Mesenchymal stem cell (in vitro differentiated cells and primary cell): Measurements from ENCODE around the gene RTP1.

Experiments used
- DNase-seq: peaks from one replicate; pipeline ENCODE4 v3.0.0-alpha.2; 2013
- H2AFZ ChIP-seq: one replicate; pipeline ENCODE4 v1.6.1; 2013; ENCODE audit warnings: low read depth, mild to moderate bottlenecking, control low read depth, inconsistent platforms, low read length, moderate library complexity
- H2AK5ac ChIP-seq: 2 replicates; pipeline ENCODE4 v1.6.1; 2013; ENCODE audit warnings: low read length, moderate library complexity, mild to moderate bottlenecking, inconsistent platforms; ENCODE audit not compliant: severe bottlenecking
- H2BK120ac ChIP-seq: one replicate; pipeline ENCODE4 v1.6.1; 2013; ENCODE audit warnings: low read depth, mild to moderate bottlenecking, inconsistent platforms, low read length, moderate library complexity
- H2BK12ac ChIP-seq, 2 experiments: one replicate each; pipeline ENCODE4 v1.6.1; 2013; ENCODE audit warnings: inconsistent platforms in 2 of 2, low read length in 2 of 2, mild to moderate bottlenecking in 2 of 2, moderate library complexity in 2 of 2, control low read depth in 1 of 2
- H2BK15ac ChIP-seq: one replicate; pipeline ENCODE4 v1.6.1; 2013; ENCODE audit warnings: mild to moderate bottlenecking, low read depth, inconsistent platforms; ENCODE audit not compliant: poor library complexity, severe bottlenecking
- H2BK5ac ChIP-seq: 2 replicates; pipeline ENCODE4 v1.6.1; 2013; ENCODE audit warnings: low read depth, mild to moderate bottlenecking, low read length, control low read depth, inconsistent platforms; ENCODE audit not compliant: poor library complexity, severe bottlenecking
- H3K14ac ChIP-seq, 2 experiments: one replicate each; pipeline ENCODE4 v1.6.1; 2013; ENCODE audit warnings: inconsistent platforms in 2 of 2, low read length in 2 of 2, control low read depth in 1 of 2, mild to moderate bottlenecking in 1 of 2, moderate library complexity in 1 of 2
- H3K18ac ChIP-seq, 2 experiments: one replicate each; pipeline ENCODE4 v1.6.1; 2013; ENCODE audit warnings: inconsistent platforms in 2 of 2, low read length in 2 of 2, control low read depth in 1 of 2, low read depth in 1 of 2, mild to moderate bottlenecking in 1 of 2
- H3K23ac ChIP-seq, 2 experiments: one replicate each; pipeline ENCODE4 v1.6.1; 2013; ENCODE audit warnings: inconsistent platforms in 2 of 2, low read length in 2 of 2, mild to moderate bottlenecking in 2 of 2, moderate library complexity in 2 of 2, control low read depth in 1 of 2
- H3K27ac ChIP-seq: 2 replicates; pipeline ENCODE4 v1.5.1; 2013; ENCODE audit warnings: mild to moderate bottlenecking, moderate library complexity, low read length, control low read depth, inconsistent platforms; ENCODE audit not compliant: poor library complexity, severe bottlenecking
- H3K27me3 ChIP-seq, 2 experiments: 2 replicates each; pipeline versions ENCODE4 v1.6.1 to v1.7.0; 2013; ENCODE audit warnings: low read length in 2 of 2, mild to moderate bottlenecking in 2 of 2, moderate library complexity in 2 of 2, control low read depth in 1 of 2, inconsistent platforms in 1 of 2; ENCODE audit not compliant: control insufficient read depth in 1 of 2, insufficient read depth in 1 of 2
- H3K36me3 ChIP-seq, 2 experiments: 2 replicates each; pipeline versions ENCODE4 v1.6.1 to v1.7.0; 2013; ENCODE audit warnings: low read length in 2 of 2, control low read depth in 1 of 2, inconsistent platforms in 1 of 2, low read depth in 1 of 2, mild to moderate bottlenecking in 1 of 2; ENCODE audit not compliant: insufficient read depth in 2 of 2, control insufficient read depth in 1 of 2
- H3K4ac ChIP-seq, 2 experiments: one replicate each; pipeline ENCODE4 v1.6.1; 2013; ENCODE audit warnings: inconsistent platforms in 2 of 2, low read length in 2 of 2, mild to moderate bottlenecking in 2 of 2, moderate library complexity in 2 of 2, control low read depth in 1 of 2, low read depth in 1 of 2
- H3K4me1 ChIP-seq: 2 replicates; pipeline ENCODE4 v1.6.1; 2013; ENCODE audit warnings: low read depth, low read length, control low read depth; ENCODE audit not compliant: control insufficient read depth, insufficient read depth
- H3K4me2 ChIP-seq: 2 replicates; pipeline ENCODE4 v1.6.1; 2013; ENCODE audit warnings: low read length, mild to moderate bottlenecking, inconsistent platforms; ENCODE audit not compliant: poor library complexity, severe bottlenecking
- H3K4me3 ChIP-seq, 2 experiments: 2 replicates each; pipeline versions ENCODE4 v1.5.1 to v1.7.0; 2013; ENCODE audit warnings: low read length in 2 of 2, mild to moderate bottlenecking in 2 of 2, control low read depth in 1 of 2, low read depth in 1 of 2; ENCODE audit not compliant: insufficient read depth in 1 of 2
- H3K79me1 ChIP-seq: replicated peaks from 2 replicates; pipeline ENCODE4 v1.6.1; 2013; ENCODE audit warnings: mild to moderate bottlenecking, control low read depth, low read length, inconsistent platforms; ENCODE audit not compliant: poor library complexity, severe bottlenecking
- H3K9ac ChIP-seq: 2 replicates; pipeline ENCODE4 v1.7.0; 2013; ENCODE audit warnings: mild to moderate bottlenecking, low read length, moderate library complexity
- H3K9me3 ChIP-seq: 2 replicates; pipeline ENCODE4 v1.7.0; 2013; ENCODE audit warnings: mild to moderate bottlenecking, low read length; ENCODE audit not compliant: control insufficient read depth
- H4K8ac ChIP-seq: one replicate; pipeline ENCODE4 v1.6.1; 2013; ENCODE audit warnings: inconsistent platforms, mild to moderate bottlenecking, low read length, moderate library complexity
- H4K91ac ChIP-seq: one replicate; pipeline ENCODE4 v1.6.1; 2013; ENCODE audit warnings: mild to moderate bottlenecking, low read length, inconsistent platforms
- WGBS: methylation state at CpG from one replicate; pipeline ENCODE4 v1.1.7; 2013; ENCODE audit warnings: mixed read lengths; 5-methylcytosine and 5-hydroxymethylcytosine counted together

The RTP1 gene

DNA sequence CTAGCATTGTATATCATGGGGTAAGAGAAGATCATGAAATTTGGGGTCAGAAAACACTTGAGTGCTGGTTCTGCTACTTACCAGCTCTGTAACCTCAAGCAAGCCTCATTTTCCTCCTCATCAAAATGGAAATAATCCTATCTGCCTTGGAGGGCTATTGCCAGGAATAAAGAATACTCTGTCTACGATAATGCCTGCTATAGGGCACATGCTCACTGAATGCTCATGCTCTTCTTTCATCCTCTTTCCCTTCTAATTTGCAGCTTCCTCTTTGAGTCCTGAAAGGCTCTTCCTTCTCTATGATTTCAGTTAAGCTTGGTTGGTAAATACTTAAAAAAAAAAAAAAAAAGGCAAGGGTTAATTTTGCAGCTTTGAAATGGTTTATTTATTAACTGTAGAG is 12.8 kb downstream of the RTP1 start:
- no peak overlapping the region for H3K4ac ChIP-seq
- WGBS, result 82% methylated on average over 1 of the region's 1 CpG
- H4K8ac ChIP-seq, result no peak overlapping the region
- H3K4me2 ChIP-seq, result no peak overlapping the region
- H3K4me3 ChIP-seq, result no peak overlapping the region
- H3K4me1 ChIP-seq, result no peaks in the 10 kb centered on the region
- H2BK120ac ChIP-seq, result no peak overlapping the region
- no peaks in the 10 kb centered on the region for H3K27me3 ChIP-seq
- H3K9me3 ChIP-seq, result no peaks in the 10 kb centered on the region
- DNase-seq, result no peak
- H3K9ac ChIP-seq, result no peak overlapping the region
- H4K91ac ChIP-seq, result no peak overlapping the region
- no peak overlapping the region for H3K18ac ChIP-seq
- no peak overlapping the region for H2BK5ac ChIP-seq
- no peak overlapping the region for H2BK12ac ChIP-seq
- H3K14ac ChIP-seq, result no peak overlapping the region
- H2AFZ ChIP-seq, result no peak overlapping the region
- no peak overlapping the region for H2AK5ac ChIP-seq
- no peaks in the 10 kb centered on the region for H3K79me1 ChIP-seq
- no peak overlapping the region for H3K27ac ChIP-seq
- no peak overlapping the region for H3K23ac ChIP-seq
- H3K36me3 ChIP-seq, result no peaks in the 10 kb centered on the region
- H2BK15ac ChIP-seq, result no peak overlapping the region

DNA sequence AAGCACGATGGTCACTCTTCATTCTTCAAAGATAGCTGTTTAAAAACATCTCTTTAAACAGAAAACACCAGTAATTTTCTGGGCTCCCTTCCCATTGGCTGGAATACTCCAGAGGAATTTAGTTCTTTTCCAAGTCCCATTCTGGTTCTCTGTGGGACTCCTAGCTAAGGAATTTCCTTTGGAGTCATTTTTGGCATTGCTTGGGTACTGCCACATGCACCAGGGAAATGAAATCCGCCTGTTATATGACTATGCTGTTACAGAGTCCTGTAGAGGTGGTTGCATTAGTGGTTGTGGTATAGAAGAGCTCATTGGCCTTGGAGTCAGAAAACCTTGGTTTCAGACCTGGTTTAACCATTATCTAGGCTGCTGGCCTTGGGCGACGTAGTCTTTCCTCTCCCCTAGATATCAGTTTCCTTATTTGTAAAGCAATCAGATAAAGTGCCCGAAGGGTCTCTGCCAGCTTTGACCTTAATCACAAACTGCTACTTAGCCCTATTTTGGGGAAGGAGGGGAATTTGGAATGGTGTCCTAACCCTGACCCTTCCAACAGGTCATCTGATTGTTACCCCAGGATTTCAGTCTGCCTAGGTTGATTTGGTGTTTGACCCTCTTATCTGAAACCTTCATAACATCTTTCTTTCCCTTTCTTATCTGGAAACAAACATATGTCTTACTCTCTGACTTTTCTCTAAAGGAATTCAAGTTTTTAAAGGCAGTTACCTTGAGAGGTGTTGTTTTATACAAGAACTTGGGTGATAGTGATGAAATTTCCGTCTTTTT is 13.4 kb downstream of the RTP1 start:
- H2BK12ac ChIP-seq, result no peak overlapping the region
- no peak overlapping the region for H3K9ac ChIP-seq
- no peak overlapping the region for H3K18ac ChIP-seq
- no peak overlapping the region for H2AK5ac ChIP-seq
- no peak overlapping the region for H2AFZ ChIP-seq
- H3K4me2 ChIP-seq, result no peak overlapping the region
- no peak overlapping the region for H3K4me3 ChIP-seq
- no peak for DNase-seq
- no peak overlapping the region for H4K91ac ChIP-seq
- no peaks in the 10 kb centered on the region for H3K79me1 ChIP-seq
- no peak overlapping the region for H3K27ac ChIP-seq
- H3K9me3 ChIP-seq, result no peaks in the 10 kb centered on the region
- H4K8ac ChIP-seq, result no peak overlapping the region
- no peak overlapping the region for H3K14ac ChIP-seq
- H2BK15ac ChIP-seq, result no peak overlapping the region
- 76% methylated on average over 5 of the region's 6 CpGs for WGBS
- H2BK120ac ChIP-seq, result no peak overlapping the region
- H3K36me3 ChIP-seq, result no peaks in the 10 kb centered on the region
- no peak overlapping the region for H3K23ac ChIP-seq
- H3K27me3 ChIP-seq, result no peaks in the 10 kb centered on the region
- no peak overlapping the region for H3K4ac ChIP-seq
- H3K4me1 ChIP-seq, result no peaks in the 10 kb centered on the region
- H2BK5ac ChIP-seq, result no peak overlapping the region

DNA sequence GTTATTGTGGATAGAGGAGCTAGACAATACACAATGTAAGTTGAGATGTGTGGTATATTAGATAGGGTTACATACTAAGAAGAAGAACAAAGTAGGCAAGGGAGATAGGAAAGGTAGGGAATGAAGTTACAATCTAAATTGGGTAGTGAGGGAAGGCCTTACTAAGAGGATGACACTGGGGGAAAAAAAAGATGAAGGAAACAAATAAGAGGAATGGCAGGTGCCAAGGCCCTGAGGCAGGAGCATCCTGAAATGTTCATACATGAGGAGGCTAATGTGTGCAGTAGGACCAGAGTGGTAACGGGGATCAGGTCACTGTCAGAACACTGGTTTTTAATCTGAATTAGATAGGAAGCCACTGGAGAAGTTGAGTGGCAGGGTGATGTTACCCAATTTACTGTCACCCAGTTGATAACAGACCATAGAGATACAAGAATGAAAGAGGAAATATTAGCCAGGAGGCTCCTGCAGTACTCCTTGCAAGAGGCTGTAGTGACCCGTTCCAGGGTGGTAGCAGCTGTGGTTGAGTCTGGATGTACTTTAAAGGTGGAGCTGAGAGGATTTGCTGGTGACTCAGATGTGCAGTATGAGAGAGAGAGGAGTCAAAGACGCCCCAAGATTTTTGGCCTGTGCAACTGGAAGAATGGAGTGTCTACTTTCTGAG is 14.4 kb downstream of the RTP1 start:
- H4K8ac ChIP-seq, result no peak overlapping the region
- 69% methylated on average over 3 of the region's 3 CpGs for WGBS

DNA sequence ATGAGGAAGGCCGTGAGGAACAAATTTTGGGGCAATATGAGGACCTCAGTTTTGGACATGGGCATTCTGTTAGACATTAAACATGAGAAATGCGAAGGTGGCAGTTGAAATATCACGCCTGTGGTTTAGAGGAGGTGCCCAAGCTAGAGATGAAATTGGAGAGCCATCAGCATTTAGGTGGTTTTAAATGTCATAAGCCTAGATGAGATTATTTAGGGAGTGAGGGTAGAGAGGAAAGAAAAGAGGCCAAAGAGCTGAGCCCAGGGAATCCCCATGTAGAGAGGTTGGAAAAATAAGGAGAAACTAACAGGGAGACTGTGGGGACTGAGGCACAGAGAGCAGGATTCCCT is 14.9 kb downstream of the RTP1 start:
- Histone ChIP-seq H3K4ac (no peak overlapping the region), H2AFZ (no peak overlapping the region), H3K27me3 (no peaks in the 10 kb centered on the region), H2AK5ac (no peak overlapping the region), H4K91ac (no peak overlapping the region), H3K9ac (no peak overlapping the region), H2BK12ac (no peak overlapping the region), H3K4me3 (no peak overlapping the region), H3K27ac (no peak overlapping the region), H3K36me3 (no peaks in the 10 kb centered on the region), H2BK5ac (no peak overlapping the region), H2BK120ac (no peak overlapping the region), H3K23ac (no peak overlapping the region), H3K4me2 (no peak overlapping the region), H3K9me3 (no peaks in the 10 kb centered on the region), H3K79me1 (no peaks in the 10 kb centered on the region), H3K14ac (no peak overlapping the region), H3K18ac (no peak overlapping the region), H3K4me1 (no peaks in the 10 kb centered on the region), H4K8ac (no peak overlapping the region), H2BK15ac (no peak overlapping the region)
- DNase-seq, result no peak
- WGBS, result 78% methylated on average over 3 of the region's 3 CpGs

More for the DNA sequence above, 14.4 kb downstream of the RTP1 start:
- no peak for DNase-seq
- H2BK5ac ChIP-seq, result no peak overlapping the region
- no peaks in the 10 kb centered on the region for H3K79me1 ChIP-seq
- no peak overlapping the region for H3K27ac ChIP-seq
- no peak overlapping the region for H2AK5ac ChIP-seq
- no peaks in the 10 kb centered on the region for H3K4me1 ChIP-seq
- H3K27me3 ChIP-seq, result no peaks in the 10 kb centered on the region
- no peak overlapping the region for H2BK15ac ChIP-seq
- H4K91ac ChIP-seq, result no peak overlapping the region
- no peaks in the 10 kb centered on the region for H3K36me3 ChIP-seq
- H3K4ac ChIP-seq, result no peak overlapping the region
- H2BK120ac ChIP-seq, result no peak overlapping the region
- no peak overlapping the region for H3K4me2 ChIP-seq
- H3K4me3 ChIP-seq, result no peak overlapping the region
- H2BK12ac ChIP-seq, result no peak overlapping the region
- no peak overlapping the region for H3K14ac ChIP-seq
- no peak overlapping the region for H2AFZ ChIP-seq
- H3K9ac ChIP-seq, result no peak overlapping the region
- H3K23ac ChIP-seq, result no peak overlapping the region
- no peak overlapping the region for H3K18ac ChIP-seq
- H3K9me3 ChIP-seq, result no peaks in the 10 kb centered on the region
